Lower leg skin (tissue), 3 donors: ENCODE data around the gene NOS1.

Experiments
- POLR2A ChIP-seq, 2 donors: fragments of 450-650 bp; IDR thresholded peaks; one replicate each; pipeline ENCODE4 v1.6.1; 2016 to 2017; ENCODE audit warnings: antibody characterized with exemption in 2 of 2, mild to moderate bottlenecking in 1 of 2, moderate library complexity in 1 of 2
- TF ChIP-seq, protein P1 (sequence below), 3 donors: fragments of 450-650 bp; IDR thresholded peaks; one replicate each; pipeline ENCODE4 v1.5.1; 2016; ENCODE audit warnings: antibody characterized with exemption in 3 of 3, mild to moderate bottlenecking in 3 of 3, moderate library complexity in 2 of 3

DNA sequence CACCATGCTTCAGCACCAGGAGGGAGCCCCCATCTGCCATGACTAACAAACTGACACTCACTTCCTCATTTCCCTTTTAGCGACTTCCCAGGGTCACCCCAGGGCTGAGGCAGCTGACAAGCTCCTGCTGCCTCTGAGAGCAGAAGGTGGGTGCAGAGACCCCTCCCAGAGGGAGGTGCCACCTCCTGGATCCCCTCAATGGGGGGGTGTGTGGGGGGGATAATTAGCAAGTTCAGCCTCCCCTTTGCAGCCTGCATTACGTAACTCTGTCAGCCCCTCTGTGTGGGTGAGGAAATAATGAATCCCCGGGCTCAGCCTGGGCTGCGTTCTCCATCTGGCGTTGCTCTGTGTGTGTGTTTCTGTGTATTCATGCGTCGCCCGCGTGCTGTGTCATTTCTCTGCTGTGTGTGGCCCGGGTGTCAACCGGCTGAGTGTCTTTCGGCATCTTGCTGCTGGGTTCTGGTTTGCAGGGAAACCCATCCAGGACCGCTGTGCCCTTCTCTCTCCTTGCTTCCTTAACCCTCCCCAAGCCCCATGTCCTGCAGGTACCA is 28.0 kb downstream of the NOS1 start:
- TF ChIP-seq, protein P1, sequence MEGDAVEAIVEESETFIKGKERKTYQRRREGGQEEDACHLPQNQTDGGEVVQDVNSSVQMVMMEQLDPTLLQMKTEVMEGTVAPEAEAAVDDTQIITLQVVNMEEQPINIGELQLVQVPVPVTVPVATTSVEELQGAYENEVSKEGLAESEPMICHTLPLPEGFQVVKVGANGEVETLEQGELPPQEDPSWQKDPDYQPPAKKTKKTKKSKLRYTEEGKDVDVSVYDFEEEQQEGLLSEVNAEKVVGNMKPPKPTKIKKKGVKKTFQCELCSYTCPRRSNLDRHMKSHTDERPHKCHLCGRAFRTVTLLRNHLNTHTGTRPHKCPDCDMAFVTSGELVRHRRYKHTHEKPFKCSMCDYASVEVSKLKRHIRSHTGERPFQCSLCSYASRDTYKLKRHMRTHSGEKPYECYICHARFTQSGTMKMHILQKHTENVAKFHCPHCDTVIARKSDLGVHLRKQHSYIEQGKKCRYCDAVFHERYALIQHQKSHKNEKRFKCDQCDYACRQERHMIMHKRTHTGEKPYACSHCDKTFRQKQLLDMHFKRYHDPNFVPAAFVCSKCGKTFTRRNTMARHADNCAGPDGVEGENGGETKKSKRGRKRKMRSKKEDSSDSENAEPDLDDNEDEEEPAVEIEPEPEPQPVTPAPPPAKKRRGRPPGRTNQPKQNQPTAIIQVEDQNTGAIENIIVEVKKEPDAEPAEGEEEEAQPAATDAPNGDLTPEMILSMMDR (IDR thresholded peaks at IDR 0.05) = no peak
- no peak for TF ChIP-seq POLR2A (IDR thresholded peaks at IDR 0.05)
